ENCODE results near the gene ZNF256.

Gene ZNF256

DNA sequence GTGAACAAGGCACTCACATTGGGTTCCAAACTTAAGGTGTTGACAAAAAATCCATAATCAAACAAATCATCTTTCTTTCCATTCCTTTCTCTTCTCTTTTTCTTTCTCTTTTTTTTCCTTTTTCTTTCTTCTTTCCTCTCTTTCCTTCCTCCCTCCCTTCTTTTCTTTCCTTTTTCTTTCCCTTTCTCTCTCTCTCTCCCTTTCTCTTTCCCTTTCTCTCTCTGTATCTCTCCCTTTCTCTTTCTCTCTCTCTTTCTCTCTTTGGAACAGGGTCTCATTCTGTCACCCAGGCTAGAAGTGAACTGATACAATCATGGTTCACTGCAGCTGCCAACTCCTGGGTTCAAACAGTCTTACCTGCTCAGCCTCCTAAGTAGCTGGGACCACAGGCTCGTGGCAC lies 14.3 kb upstream of the ZNF256 start:
- DNase-seq: no peak
- TF ChIP-seq, protein P1, sequence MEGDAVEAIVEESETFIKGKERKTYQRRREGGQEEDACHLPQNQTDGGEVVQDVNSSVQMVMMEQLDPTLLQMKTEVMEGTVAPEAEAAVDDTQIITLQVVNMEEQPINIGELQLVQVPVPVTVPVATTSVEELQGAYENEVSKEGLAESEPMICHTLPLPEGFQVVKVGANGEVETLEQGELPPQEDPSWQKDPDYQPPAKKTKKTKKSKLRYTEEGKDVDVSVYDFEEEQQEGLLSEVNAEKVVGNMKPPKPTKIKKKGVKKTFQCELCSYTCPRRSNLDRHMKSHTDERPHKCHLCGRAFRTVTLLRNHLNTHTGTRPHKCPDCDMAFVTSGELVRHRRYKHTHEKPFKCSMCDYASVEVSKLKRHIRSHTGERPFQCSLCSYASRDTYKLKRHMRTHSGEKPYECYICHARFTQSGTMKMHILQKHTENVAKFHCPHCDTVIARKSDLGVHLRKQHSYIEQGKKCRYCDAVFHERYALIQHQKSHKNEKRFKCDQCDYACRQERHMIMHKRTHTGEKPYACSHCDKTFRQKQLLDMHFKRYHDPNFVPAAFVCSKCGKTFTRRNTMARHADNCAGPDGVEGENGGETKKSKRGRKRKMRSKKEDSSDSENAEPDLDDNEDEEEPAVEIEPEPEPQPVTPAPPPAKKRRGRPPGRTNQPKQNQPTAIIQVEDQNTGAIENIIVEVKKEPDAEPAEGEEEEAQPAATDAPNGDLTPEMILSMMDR (IDR thresholded peaks at IDR 0.05; ENCODE audit: low read depth, low read length): no peak
- H3K9me3 ChIP-seq (ENCODE audit: severe bottlenecking): peaks cover 24% of the 10 kb centered on the region
- no peaks in the 10 kb centered on the region for H3K27me3 ChIP-seq (ENCODE audit: insufficient read depth, low read depth, severe bottlenecking)
- H3K27ac ChIP-seq: no peak overlapping the region
- H3K4me3 ChIP-seq (ENCODE audit: low read depth, low read length): no peak overlapping the region
- H3K36me3 ChIP-seq: no peaks in the 10 kb centered on the region

DNA sequence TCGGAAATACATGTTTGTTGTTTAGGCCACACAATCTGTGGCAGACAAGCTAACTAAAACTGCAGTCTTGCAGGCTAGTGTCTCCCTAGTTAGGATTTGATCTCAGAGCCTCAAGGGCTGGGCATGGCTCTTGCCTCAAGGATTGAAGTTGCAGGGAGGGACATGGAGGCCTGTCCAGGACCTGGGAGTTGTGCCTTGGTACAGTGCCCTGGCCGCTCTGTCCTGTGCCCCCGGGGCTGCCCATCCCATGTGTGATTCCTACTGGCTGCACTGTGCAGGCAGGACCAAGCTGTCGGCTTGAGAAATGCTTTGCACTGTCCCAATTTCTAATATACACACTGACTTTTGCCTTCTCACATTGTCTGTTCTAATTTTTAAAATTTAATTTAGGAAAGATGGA lies 7.5 kb upstream of the ZNF256 start:
- TF ChIP-seq, protein P1 (IDR thresholded peaks at IDR 0.05; ENCODE audit: low read depth, low read length): no peak
- no peak for DNase-seq
- Histone ChIP-seq H3K36me3 (no peaks in the 10 kb centered on the region), H3K4me3 (ENCODE audit: low read depth, low read length) (no peak overlapping the region), H3K27ac (no peak overlapping the region), H3K9me3 (ENCODE audit: severe bottlenecking) (peaks cover 8% of the 10 kb centered on the region), H3K27me3 (ENCODE audit: insufficient read depth, low read depth, severe bottlenecking) (no peaks in the 10 kb centered on the region)

DNA sequence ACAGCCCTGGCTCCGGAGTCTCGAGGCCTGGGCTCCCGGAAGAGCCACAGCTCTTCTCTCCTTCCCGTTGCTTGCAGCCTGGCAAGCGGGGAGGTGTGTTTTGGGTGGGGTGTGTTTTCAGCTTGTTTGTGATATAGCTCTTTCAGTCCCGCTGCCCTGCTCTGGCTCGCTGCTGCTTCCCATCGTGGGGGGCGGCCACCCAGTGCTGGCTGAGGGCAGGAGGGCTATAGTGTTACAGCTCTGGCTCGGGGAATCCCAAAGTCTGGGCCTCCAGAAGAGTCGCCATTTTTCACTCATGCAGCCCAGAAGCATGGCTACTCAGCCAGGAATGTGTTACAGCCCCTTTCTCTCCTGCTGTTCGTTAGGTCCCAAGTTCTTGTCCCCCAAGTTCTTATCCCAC lies 2.2 kb upstream of the ZNF256 start:
- H3K36me3 ChIP-seq: peaks cover 6% of the 10 kb centered on the region; the same call in 1 of the 2 replicates
- peaks cover 10% of the 10 kb centered on the region for H3K9me3 ChIP-seq (ENCODE audit: severe bottlenecking)
- no peak overlapping the region for H3K27ac ChIP-seq
- no peak for DNase-seq
- no peaks in the 10 kb centered on the region for H3K27me3 ChIP-seq (ENCODE audit: insufficient read depth, low read depth, severe bottlenecking)
- TF ChIP-seq, protein P1 (IDR thresholded peaks at IDR 0.05; ENCODE audit: low read depth, low read length): no peak
- no peak overlapping the region for H3K4me3 ChIP-seq (ENCODE audit: low read depth, low read length)

DNA sequence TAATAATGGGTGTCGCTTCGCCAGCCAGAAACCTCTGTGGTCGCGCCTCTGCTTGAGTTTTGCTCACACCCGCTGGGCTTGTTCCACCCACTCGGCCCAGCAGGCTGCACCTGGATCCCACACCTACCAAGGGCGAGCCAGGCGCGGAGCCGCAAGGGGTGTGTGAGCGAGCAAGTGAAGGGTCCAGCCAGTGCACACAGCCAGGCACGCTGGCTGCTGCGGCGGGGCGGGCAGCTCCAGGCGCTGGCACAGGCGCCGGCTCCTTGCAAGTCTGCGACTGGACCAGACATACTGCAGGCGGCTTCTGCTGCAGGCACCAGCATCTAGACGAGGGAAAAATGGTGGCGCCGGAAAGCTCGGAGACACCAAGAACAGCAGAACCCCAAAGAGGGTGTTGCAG lies 1.8 kb upstream of the ZNF256 start:
- TF ChIP-seq, protein P1 (IDR thresholded peaks at IDR 0.05; ENCODE audit: low read depth, low read length): no peak
- Histone ChIP-seq H3K36me3 (peaks cover 8% of the 10 kb centered on the region), H3K27ac (no peak overlapping the region), H3K9me3 (ENCODE audit: severe bottlenecking) (peaks cover 10% of the 10 kb centered on the region), H3K4me3 (ENCODE audit: low read depth, low read length) (no peak overlapping the region), H3K27me3 (ENCODE audit: insufficient read depth, low read depth, severe bottlenecking) (no peaks in the 10 kb centered on the region)
- no peak for DNase-seq

DNA sequence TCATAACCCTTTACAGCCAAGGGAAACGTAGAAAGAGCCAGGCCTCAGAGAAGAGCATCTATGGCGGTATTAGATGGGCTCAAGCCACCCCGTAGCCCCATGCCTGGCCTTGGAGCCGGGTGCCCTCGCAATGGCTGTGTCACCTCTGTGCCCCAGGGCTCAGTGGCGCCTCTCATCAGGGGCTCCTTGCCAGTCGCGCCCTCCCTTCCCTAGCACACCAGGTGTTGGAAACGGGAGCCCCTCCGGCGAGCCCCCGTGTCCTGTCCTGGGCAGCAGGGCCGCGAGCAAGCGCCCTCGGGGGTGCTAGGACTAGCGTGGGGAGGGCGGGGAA lies 453 bp downstream of the ZNF256 start:
- H3K4me3 ChIP-seq (ENCODE audit: low read depth, low read length): peak overlapping the region; percentile 85
- H3K27ac ChIP-seq: peak overlapping the region; percentile 84

DNA sequence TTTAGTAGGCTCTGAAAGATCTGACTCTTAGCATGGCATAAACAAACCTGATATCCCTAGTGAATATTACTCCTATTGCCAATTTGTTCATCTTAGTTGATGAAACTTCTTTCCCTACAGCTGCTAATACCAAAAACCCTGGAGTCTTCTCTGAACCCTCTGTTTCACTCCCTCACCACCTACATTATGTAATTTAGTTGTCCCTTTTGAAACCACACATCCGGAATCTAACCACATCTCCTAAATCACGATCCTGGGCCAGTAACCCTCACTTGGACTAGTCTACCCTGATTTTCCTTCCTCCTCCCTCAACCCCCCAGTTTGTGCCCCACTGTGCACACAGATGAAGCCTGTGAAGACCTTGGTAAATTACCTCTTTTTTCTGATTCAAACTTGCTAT lies 1.2 kb downstream of the ZNF256 start:
- H3K9me3 ChIP-seq (ENCODE audit: severe bottlenecking): peaks cover 10% of the 10 kb centered on the region
- DNase-seq: no peak

More for the DNA sequence above, 453 bp downstream of the ZNF256 start:
- Histone ChIP-seq H3K36me3 (peaks cover 31% of the 10 kb centered on the region), H3K9me3 (ENCODE audit: severe bottlenecking) (peaks cover 10% of the 10 kb centered on the region), H3K27me3 (ENCODE audit: insufficient read depth, low read depth, severe bottlenecking) (no peaks in the 10 kb centered on the region)
- no peak for DNase-seq
- TF ChIP-seq, protein P1 (IDR thresholded peaks at IDR 0.05; ENCODE audit: low read depth, low read length): no peak

More for the DNA sequence above, 1.2 kb downstream of the ZNF256 start:
- no peaks in the 10 kb centered on the region for H3K27me3 ChIP-seq (ENCODE audit: insufficient read depth, low read depth, severe bottlenecking)
- TF ChIP-seq, protein P1 (IDR thresholded peaks at IDR 0.05; ENCODE audit: low read depth, low read length): no peak
- peaks cover 38% of the 10 kb centered on the region for H3K36me3 ChIP-seq
- H3K4me3 ChIP-seq (ENCODE audit: low read depth, low read length): peak overlapping the region; percentile 85
- no peak overlapping the region for H3K27ac ChIP-seq
